ENCODE data around the gene HOMER2.

HOMER2 gene

GRCh38 chr15:82855286-82856100, 97.0 kb downstream of the HOMER2 start:
- no peak for DNase-seq

GRCh38 chr15:82854554-82854953, 98.0 kb downstream of the HOMER2 start:
- no peak for DNase-seq

GRCh38 chr15:82852941-82853561, 99.5 kb downstream of the HOMER2 start:
- DNase-seq: no peak

- DNase-seq: peak; percentile 34
Observed at GRCh38 chr15:82851981-82852511, 100.5 kb downstream of the HOMER2 start.

GRCh38 chr15:82851306-82851850, 101.1 kb downstream of the HOMER2 start:
- no peak for DNase-seq

- DNase-seq: no peak
Observed at GRCh38 chr15:82850731-82851130, 101.8 kb downstream of the HOMER2 start.

GRCh38 chr15:82849556-82850512, 102.7 kb downstream of the HOMER2 start:
- peak; percentile 78 for DNase-seq

GRCh38 chr15:82848241-82848993, 104.1 kb downstream of the HOMER2 start:
- no peak for DNase-seq

GRCh38 chr15:82847703-82848102, 104.8 kb downstream of the HOMER2 start:
- no peak for DNase-seq

- DNase-seq: no peak
Observed at GRCh38 chr15:82846621-82847020, 105.9 kb downstream of the HOMER2 start.

GRCh38 chr15:82845686-82846085, 106.8 kb downstream of the HOMER2 start:
- DNase-seq: no peak

- DNase-seq: no peak
Observed at GRCh38 chr15:82843566-82843965, 109.0 kb downstream of the HOMER2 start.

GRCh38 chr15:82840166-82840565, 112.4 kb downstream of the HOMER2 start:
- no peak for DNase-seq

- no peak for DNase-seq
Observed at GRCh38 chr15:82839136-82839535, 113.4 kb downstream of the HOMER2 start.

- no peak for DNase-seq
Observed at GRCh38 chr15:82838096-82838735, 114.3 kb downstream of the HOMER2 start.

- DNase-seq: no peak
Observed at GRCh38 chr15:82835391-82835917, 117.1 kb downstream of the HOMER2 start.

- no peak for DNase-seq
Observed at GRCh38 chr15:82833362-82833682, 119.2 kb downstream of the HOMER2 start.

- peak; percentile 93 for DNase-seq
Observed at GRCh38 chr15:82832601-82833361, 119.7 kb downstream of the HOMER2 start.

GRCh38 chr15:82831894-82832600, 120.5 kb downstream of the HOMER2 start:
- DNase-seq: no peak
